Ovary (tissue), 9 donors: ENCODE measurements around the gene UBE2D1. TPM values are rescaled to one million over a fixed set of nuclear protein-coding genes. Genes with fewer than 3 reads are reported as not detected.

ENCODE experiments used
- DNase-seq, 5 donors: peaks; one replicate each; pipeline ENCODE4 v3.0.0-alpha.2; 2019 to 2020
- H3K27ac ChIP-seq, 2 donors: fragments of 200-600 bp; one replicate each; pipeline versions ENCODE4 v1.5.1 to v1.8.0; 2019 to 2022
- H3K27me3 ChIP-seq: fragments of 200-600 bp; one replicate; pipeline ENCODE4 v1.8.0; 2022
- H3K36me3 ChIP-seq: fragments of 200-600 bp; sonication (generic); one replicate; pipeline ENCODE4 v1.5.1; 2019
- H3K4me1 ChIP-seq: one replicate; pipeline ENCODE4 v1.8.1; 2013; ENCODE audit warnings: mild to moderate bottlenecking, moderate library complexity; ENCODE audit not compliant: insufficient read depth
- H3K4me3 ChIP-seq: fragments of 200-600 bp; sonication (generic); one replicate; pipeline ENCODE4 v1.5.1; 2017
- H3K9me3 ChIP-seq, 2 donors: fragments of 200-600 bp in 1 of 2; sonication (generic) in 1 of 2; one replicate each; pipeline versions ENCODE4 v1.5.1 to v1.8.1; 2013 to 2019; ENCODE audit warnings: mild to moderate bottlenecking in 1 of 2, moderate library complexity in 1 of 2
- EP300 ChIP-seq: sonication (generic); formaldehyde crosslinking; IDR thresholded peaks from one replicate; pipeline ENCODE4 v1.6.1; 2017; ENCODE audit warnings: antibody characterized with exemption
- POLR2A ChIP-seq: fragments of 450-650 bp; IDR thresholded peaks from one replicate; pipeline ENCODE4 v1.6.1; 2017; ENCODE audit warnings: antibody characterized with exemption, mild to moderate bottlenecking, moderate library complexity
- WGBS, 3 donors: extraction: QIAGEN DNeasy Blood & Tissue Kit in 1 of 3; methylation state at CpG; one replicate each; pipeline versions ENCODE4 v1.1.5 to v1.1.7; 2013 to 2017; 5-methylcytosine and 5-hydroxymethylcytosine counted together
- intact Hi-C, 4 donors: fragments of 100-400 bp; cut with DNase I; formaldehyde crosslinking; loops; one replicate each; pipeline versions ENCODE4 v1.11.0 to v1.15.1; 2022 to 2023
- polyA plus RNA-seq, 2 donors: library from polyadenylated mRNA; stranded (reverse); fragments of 200-250 nt in 1 of 2; fragments of 350-450 nt in 1 of 2; fragmentation: Illumina TruSeq in 1 of 2; extraction: RNeasy Lipid Tissue Mini Kit (QIAGEN cat#74804) in 1 of 2; gene quantifications; one replicate each; pipeline ENCODE4 v1.2.3, GENCODE V29; 2013 to 2014
- total RNA-seq, 7 donors: library from RNA; depleted of rRNA in 2 of 7; stranded (reverse); fragments of >200 nt in 2 of 7; fragmentation: NEBNext Ultra II Directional in 3 of 7; extraction: Animal tissue kit (Norgen Biotek cat#: 25700) in 3 of 7; gene quantifications; one replicate each; pipeline versions ENCODE4 v1.1.0 to v1.2.4, GENCODE V29; 2016 to 2023
- TF ChIP-seq, protein P1 (sequence below), 3 donors: fragments of 450-650 bp in 2 of 3; fragments of 200-600 bp in 1 of 3; IDR thresholded peaks; one replicate each; pipeline versions ENCODE4 v1.5.1 to v1.8.0; 2016 to 2022; ENCODE audit warnings: antibody characterized with exemption in 3 of 3, mild to moderate bottlenecking in 1 of 3
- donor health status: DM: no; HTN: no; CAD: no; lungs with moderate emphysema.
- donor health status: DM: no; HTN: no; CAD: no.
- donor health status: Bipolar disorder and iron deficiency.
- donor health status: DM: yes; HTN: yes; CAD: no.
- donor health status: DM: no; HTN: no; CAD: no.
- donor health status: DM: yes; HTN: yes; CAD: no.

Gene UBE2D1
- total and polyA plus RNA-seq, 9 donors, result 9.8 to 20.1 (median 14.1) TPM

- intact Hi-C loops, result no loop called here
- H3K4me1 ChIP-seq, result no peaks in the 10 kb centered on the region
These were observed 34.1 kb upstream of the UBE2D1 start for GRCh38 chr10:58300676-58301075.

DNA sequence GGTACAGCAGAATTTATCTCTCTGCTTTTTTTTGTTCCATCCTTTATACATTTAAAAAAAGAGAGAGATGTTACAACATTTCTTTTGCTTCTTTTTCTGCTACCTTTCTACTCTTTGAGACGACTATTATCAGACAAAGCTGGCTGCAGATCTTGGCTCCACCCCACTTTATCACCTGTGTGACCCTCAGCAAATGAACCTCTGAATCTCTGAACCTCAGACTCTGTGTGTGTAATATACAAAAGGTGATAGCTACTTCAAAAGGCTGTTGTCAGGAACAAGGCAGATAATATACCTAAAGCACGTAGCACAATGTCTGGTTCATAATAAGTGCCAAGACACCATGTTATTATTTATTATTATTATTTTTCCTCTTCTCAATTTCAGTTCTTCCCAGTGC is 32.6 kb upstream of the UBE2D1 start:
- Histone ChIP-seq H3K27me3 (no peaks in the 10 kb centered on the region), H3K27ac (no peak overlapping the region), H3K9me3 (no peaks in the 10 kb centered on the region), H3K36me3 (no peaks in the 10 kb centered on the region), H3K4me3 (no peak overlapping the region), H3K4me1 (no peaks in the 10 kb centered on the region)
- intact Hi-C loops, result no loop called here
- 27 to 64% (median 37%) methylated on average over 2 of the region's 2 CpGs for WGBS, 3 donors
- TF ChIP-seq, protein P1, sequence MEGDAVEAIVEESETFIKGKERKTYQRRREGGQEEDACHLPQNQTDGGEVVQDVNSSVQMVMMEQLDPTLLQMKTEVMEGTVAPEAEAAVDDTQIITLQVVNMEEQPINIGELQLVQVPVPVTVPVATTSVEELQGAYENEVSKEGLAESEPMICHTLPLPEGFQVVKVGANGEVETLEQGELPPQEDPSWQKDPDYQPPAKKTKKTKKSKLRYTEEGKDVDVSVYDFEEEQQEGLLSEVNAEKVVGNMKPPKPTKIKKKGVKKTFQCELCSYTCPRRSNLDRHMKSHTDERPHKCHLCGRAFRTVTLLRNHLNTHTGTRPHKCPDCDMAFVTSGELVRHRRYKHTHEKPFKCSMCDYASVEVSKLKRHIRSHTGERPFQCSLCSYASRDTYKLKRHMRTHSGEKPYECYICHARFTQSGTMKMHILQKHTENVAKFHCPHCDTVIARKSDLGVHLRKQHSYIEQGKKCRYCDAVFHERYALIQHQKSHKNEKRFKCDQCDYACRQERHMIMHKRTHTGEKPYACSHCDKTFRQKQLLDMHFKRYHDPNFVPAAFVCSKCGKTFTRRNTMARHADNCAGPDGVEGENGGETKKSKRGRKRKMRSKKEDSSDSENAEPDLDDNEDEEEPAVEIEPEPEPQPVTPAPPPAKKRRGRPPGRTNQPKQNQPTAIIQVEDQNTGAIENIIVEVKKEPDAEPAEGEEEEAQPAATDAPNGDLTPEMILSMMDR (IDR thresholded peaks at IDR 0.05), result no peak
- no peak for TF ChIP-seq POLR2A
- TF ChIP-seq EP300, result no peak
- no peak for DNase-seq

More at GRCh38 chr10:58300676-58301075, 34.1 kb upstream of the UBE2D1 start:
- no peaks in the 10 kb centered on the region for H3K27me3 ChIP-seq
- H3K9me3 ChIP-seq, result no peaks in the 10 kb centered on the region
- DNase-seq, result no peak
- TF ChIP-seq EP300, result no peak
- TF ChIP-seq, protein P1 (IDR thresholded peaks at IDR 0.05), result no peak
- no peak for TF ChIP-seq POLR2A
- no peak overlapping the region for H3K4me3 ChIP-seq
- no peaks in the 10 kb centered on the region for H3K36me3 ChIP-seq
- H3K27ac ChIP-seq, result no peak overlapping the region

GRCh38 chr10:58304099-58304633 is 30.6 kb upstream of the UBE2D1 start:
- H3K4me1 ChIP-seq, result no peaks in the 10 kb centered on the region
- TF ChIP-seq EP300 (no peak), POLR2A (no peak)
- TF ChIP-seq, protein P1 (IDR thresholded peaks at IDR 0.05), result no peak
- DNase-seq, result no peak
- WGBS, 3 donors, result 80 to 91% (median 85%) methylated on average over 3 of the region's 3 CpGs
- no peak overlapping the region for H3K27ac ChIP-seq
- intact Hi-C loops, result no loop called here
- no peaks in the 10 kb centered on the region for H3K9me3 ChIP-seq
- H3K4me3 ChIP-seq, result no peak overlapping the region
- no peaks in the 10 kb centered on the region for H3K36me3 ChIP-seq
- no peaks in the 10 kb centered on the region for H3K27me3 ChIP-seq

- Histone ChIP-seq H3K27ac (no peak overlapping the region), H3K36me3 (no peaks in the 10 kb centered on the region), H3K27me3 (no peaks in the 10 kb centered on the region), H3K4me1 (no peaks in the 10 kb centered on the region), H3K4me3 (no peak overlapping the region), H3K9me3 (no peaks in the 10 kb centered on the region)
- intact Hi-C loops, result no loop called here
- DNase-seq, result no peak
- TF ChIP-seq, protein P1 (IDR thresholded peaks at IDR 0.05), result no peak
- TF ChIP-seq EP300 (no peak), POLR2A (no peak)
- 45 to 56% (median 49%) methylated on average over 4 of the region's 4 CpGs for WGBS, 3 donors
These were observed 29.0 kb upstream of the UBE2D1 start for GRCh38 chr10:58305821-58306220.
